GM10248 (cell line): ENCODE results near the gene H6PD.

Experiments used
- CTCF ChIA-PET: fragments of 300-600 bp; sonication (Branson Sonifier 250); formaldehyde crosslinking; extraction: SDS; loops from one replicate; lab custom pipeline; 2021; ENCODE audit warnings: antibody characterized with exemption; lab: Yijun Ruan, JAX
- POLR2A ChIA-PET: fragments of 350-650 bp; sonication (Branson Sonifier 250); formaldehyde crosslinking; extraction: SDS; loops from one replicate; lab custom pipeline; 2020; ENCODE audit warnings: antibody characterized with exemption; lab: Yijun Ruan, JAX
- DNase-seq: peaks from one replicate; pipeline ENCODE4 v3.0.0; 2012; ENCODE audit errors: extremely low spot score
- CTCF ChIP-seq: IDR thresholded peaks from 2 replicates; pipeline ENCODE4 v1.5.1; 2012; ENCODE audit warnings: mild to moderate bottlenecking, low read depth; ENCODE audit errors: extremely low read depth, missing control alignments, control extremely low read depth

H6PD gene

GRCh38 chr1:9308236-9308785 is 73.7 kb downstream of the H6PD start:
- TF ChIP-seq CTCF: no peak
- ChIA-PET CTCF (interaction anchor here (1.2 to 1.4 kb wide), 2 partner anchors 13 to 186 kb away, joined by 3 to 5 read pairs; no protein-coding TSS in a partner anchor), POLR2A (no interaction called here)
- no peak for DNase-seq

- DNase-seq: no peak
- CTCF ChIA-PET: no interaction called here
- no peak for TF ChIP-seq CTCF
- POLR2A ChIA-PET: no interaction called here
Measured at GRCh38 chr1:9309080-9309479, 74.5 kb downstream of the H6PD start.

GRCh38 chr1:9309991-9310390 is 75.4 kb downstream of the H6PD start:
- no peak for TF ChIP-seq CTCF
- no peak for DNase-seq
- POLR2A ChIA-PET: interaction anchor here (0.6 kb wide), 1 partner anchor 8 kb away, joined by 3 read pairs; no protein-coding TSS in a partner anchor
- CTCF ChIA-PET: interaction anchor here (1.4 to 1.5 kb wide), 2 partner anchors 9 to 26 kb away, joined by 4 read pairs; no protein-coding TSS in a partner anchor

GRCh38 chr1:9311029-9311428 is 76.5 kb downstream of the H6PD start:
- POLR2A ChIA-PET: interaction anchor here (0.7 kb wide), 1 partner anchor 1124 kb away, joined by 4 read pairs; no protein-coding TSS in a partner anchor
- no peak for TF ChIP-seq CTCF
- DNase-seq: no peak
- CTCF ChIA-PET: interaction anchor here (0.8 to 1.5 kb wide), 3 partner anchors 10 to 27 kb away, joined by 3 to 4 read pairs (median 4); no protein-coding TSS in a partner anchor

- POLR2A ChIA-PET: no interaction called here
- no peak for TF ChIP-seq CTCF
- DNase-seq: no peak
- CTCF ChIA-PET: interaction anchor here (1.2 kb wide), 1 partner anchor 145 kb away, joined by 4 read pairs; no protein-coding TSS in a partner anchor
Measured at GRCh38 chr1:9311479-9311878, 76.9 kb downstream of the H6PD start.

GRCh38 chr1:9312168-9312720 is 77.7 kb downstream of the H6PD start:
- POLR2A ChIA-PET: no interaction called here
- no peak for TF ChIP-seq CTCF
- no peak for DNase-seq
- CTCF ChIA-PET: interaction anchor here (1.2 kb wide), 1 partner anchor 144 kb away, joined by 4 read pairs; no protein-coding TSS in a partner anchor
